BJ (cell line): ENCODE measurements around the gene EGFR. TPM values are rescaled to one million over a fixed set of nuclear protein-coding genes. Genes with fewer than 3 reads are reported as not detected.

ENCODE experiments used
- CTCF ChIA-PET: fragments of 350-600 bp; formaldehyde crosslinking; extraction: SDS; loops from one replicate; lab custom pipeline; 2021; ENCODE audit warnings: antibody characterized with exemption, inconsistent platforms; lab: Yijun Ruan, JAX
- POLR2A ChIA-PET: fragments of 300-600 bp; sonication (Branson Sonifier 250); formaldehyde crosslinking; extraction: SDS; loops from one replicate; lab custom pipeline; 2021; ENCODE audit warnings: antibody characterized with exemption; lab: Charles Lee
- DNase-seq: peaks from one replicate; pipeline ENCODE4 v3.0.0-alpha.2; 2011; ENCODE audit warnings: low read depth
- H3K27me3 ChIP-seq: 2 replicates; pipeline ENCODE4 v1.6.0; 2011; ENCODE audit warnings: low read length; ENCODE audit not compliant: control insufficient read depth, insufficient read depth
- H3K36me3 ChIP-seq: 2 replicates; pipeline ENCODE4 v1.5.1; 2011; ENCODE audit warnings: low read length; ENCODE audit not compliant: control insufficient read depth, insufficient read depth
- H3K4me3 ChIP-seq: 2 replicates; pipeline ENCODE4 v1.5.1; 2011; ENCODE audit warnings: low read depth, mild to moderate bottlenecking, control low read depth, low read length
- polyA plus RNA-seq: library from polyadenylated mRNA; depleted of rRNA; stranded (reverse); fragments of >200 nt; gene quantifications from 2 replicates; pipeline ENCODE4 v1.2.3, GENCODE V29; 2011
- TF ChIP-seq, protein P1 (sequence below): IDR thresholded peaks from 2 replicates; pipeline ENCODE4 v1.5.1; 2011; ENCODE audit warnings: low read depth, mild to moderate bottlenecking, control low read depth, inconsistent platforms, low read length, moderate library complexity; ENCODE audit not compliant: insufficient read depth

Gene EGFR
- polyA plus RNA-seq, 1 experiment, result 34.0 TPM

DNA sequence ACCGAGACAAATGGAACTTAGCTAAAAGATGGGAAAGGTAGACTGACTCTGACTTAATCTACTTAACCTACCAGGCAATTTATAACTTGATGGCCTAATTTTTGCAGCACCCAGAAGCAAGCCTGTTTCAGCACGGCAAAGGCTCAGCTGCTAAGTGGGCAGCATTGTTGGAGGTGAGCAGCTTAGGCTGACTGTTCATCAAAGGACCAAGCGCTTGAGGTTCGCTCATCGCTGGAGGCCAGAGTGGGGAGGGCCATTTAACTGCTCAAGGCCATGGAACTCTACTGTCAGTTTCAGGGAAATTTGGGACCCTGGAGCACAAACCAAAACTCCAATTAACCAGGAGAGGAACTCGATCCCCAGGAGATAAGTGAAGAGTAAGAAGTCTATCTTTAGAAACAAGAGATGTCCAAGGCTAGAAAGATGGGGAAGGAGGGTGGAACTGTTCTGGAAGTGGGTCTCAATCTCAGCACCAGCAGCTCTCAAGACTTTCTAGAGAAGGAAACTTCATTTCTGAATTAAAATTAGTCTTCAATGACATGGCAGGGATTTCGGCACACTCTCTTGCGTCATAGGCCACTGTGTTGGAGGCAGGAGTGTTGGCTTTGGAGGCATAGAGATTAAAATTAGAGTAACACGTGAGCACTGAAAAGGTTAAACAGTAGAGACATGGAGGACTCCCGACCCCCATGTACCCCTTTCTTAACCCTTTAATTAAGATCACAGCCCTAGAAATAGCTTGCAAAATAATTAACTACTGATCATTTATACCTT lies 43.1 kb downstream of the EGFR start:
- no peaks in the 10 kb centered on the region for H3K27me3 ChIP-seq
- TF ChIP-seq, protein P1, sequence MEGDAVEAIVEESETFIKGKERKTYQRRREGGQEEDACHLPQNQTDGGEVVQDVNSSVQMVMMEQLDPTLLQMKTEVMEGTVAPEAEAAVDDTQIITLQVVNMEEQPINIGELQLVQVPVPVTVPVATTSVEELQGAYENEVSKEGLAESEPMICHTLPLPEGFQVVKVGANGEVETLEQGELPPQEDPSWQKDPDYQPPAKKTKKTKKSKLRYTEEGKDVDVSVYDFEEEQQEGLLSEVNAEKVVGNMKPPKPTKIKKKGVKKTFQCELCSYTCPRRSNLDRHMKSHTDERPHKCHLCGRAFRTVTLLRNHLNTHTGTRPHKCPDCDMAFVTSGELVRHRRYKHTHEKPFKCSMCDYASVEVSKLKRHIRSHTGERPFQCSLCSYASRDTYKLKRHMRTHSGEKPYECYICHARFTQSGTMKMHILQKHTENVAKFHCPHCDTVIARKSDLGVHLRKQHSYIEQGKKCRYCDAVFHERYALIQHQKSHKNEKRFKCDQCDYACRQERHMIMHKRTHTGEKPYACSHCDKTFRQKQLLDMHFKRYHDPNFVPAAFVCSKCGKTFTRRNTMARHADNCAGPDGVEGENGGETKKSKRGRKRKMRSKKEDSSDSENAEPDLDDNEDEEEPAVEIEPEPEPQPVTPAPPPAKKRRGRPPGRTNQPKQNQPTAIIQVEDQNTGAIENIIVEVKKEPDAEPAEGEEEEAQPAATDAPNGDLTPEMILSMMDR, result no peak
- no peaks in the 10 kb centered on the region for H3K36me3 ChIP-seq
- DNase-seq, result no peak
- POLR2A ChIA-PET, result no interaction called here
- H3K4me3 ChIP-seq, result no peak overlapping the region
- CTCF ChIA-PET, result interaction anchor here (1.1 to 2.1 kb wide), 4 partner anchors 43 to 193 kb away, joined by 3 to 5 read pairs (median 4); partner anchors contain the start of gene EGFR

GRCh38 chr7:55063061-55063460 lies 44.2 kb downstream of the EGFR start:
- CTCF ChIA-PET, result interaction anchor here (1.2 to 1.5 kb wide), 2 partner anchors 8 to 192 kb away, joined by 3 to 4 read pairs; no protein-coding TSS in a partner anchor
- POLR2A ChIA-PET, result interaction anchor here (0.6 kb wide), 1 partner anchor 401 kb away, joined by 3 read pairs; no protein-coding TSS in a partner anchor
- H3K27me3 ChIP-seq, result no peaks in the 10 kb centered on the region
- no peaks in the 10 kb centered on the region for H3K36me3 ChIP-seq
- no peak overlapping the region for H3K4me3 ChIP-seq
- no peak for DNase-seq
- TF ChIP-seq, protein P1, result no peak

GRCh38 chr7:55063633-55064032 lies 44.8 kb downstream of the EGFR start:
- Histone ChIP-seq H3K4me3 (no peak overlapping the region), H3K36me3 (no peaks in the 10 kb centered on the region), H3K27me3 (no peaks in the 10 kb centered on the region)
- TF ChIP-seq, protein P1, result no peak
- DNase-seq, result no peak
- CTCF ChIA-PET, result interaction anchor here (1.5 to 4.2 kb wide), 2 partner anchors 9 to 192 kb away, joined by 4 to 25 read pairs; no protein-coding TSS in a partner anchor
- POLR2A ChIA-PET, result no interaction called here

DNA sequence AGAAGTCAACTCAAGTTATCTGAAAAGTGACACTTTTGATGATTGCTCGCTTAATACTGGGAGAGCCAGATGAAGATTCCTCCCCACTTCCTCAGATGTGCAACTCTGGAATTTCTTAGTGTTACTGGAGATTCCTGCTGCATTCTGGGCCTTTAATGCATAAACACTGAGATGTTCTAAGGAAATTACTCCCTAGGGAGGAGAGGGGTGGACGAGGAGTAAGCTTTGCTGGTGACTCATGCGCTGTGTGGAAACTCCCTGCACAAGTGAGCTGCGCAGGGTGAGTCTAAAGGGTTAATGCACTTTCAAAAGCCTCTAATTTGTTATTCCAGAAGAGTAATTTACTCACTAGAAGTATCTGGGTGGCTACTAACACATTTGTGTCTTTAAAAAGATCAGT lies 46.3 kb downstream of the EGFR start:
- Histone ChIP-seq H3K27me3 (no peaks in the 10 kb centered on the region), H3K4me3 (no peak overlapping the region), H3K36me3 (no peaks in the 10 kb centered on the region)
- peak; percentile 85 for DNase-seq
- ChIA-PET CTCF (interaction anchor here (0.9 to 4.2 kb wide), 4 partner anchors 14 to 190 kb away, joined by 3 to 25 read pairs (median 4); no protein-coding TSS in a partner anchor), POLR2A (interaction anchor here (1.1 kb wide), 1 partner anchor 21 kb away, joined by 18 read pairs; no protein-coding TSS in a partner anchor)
- TF ChIP-seq, protein P1, result no peak
